ENCODE data around the gene WDR20.
A peak's percentile ranks its signal among the peaks of the same experiment; 100 is the strongest.
"Not testable (repeated sequence)": the region's sequence is repeated elsewhere in the genome, so short reads cannot be mapped to it uniquely, and the experiment has no call there.

WDR20 gene

GRCh38 chr14:102139286-102140026, at the start of gene WDR20:
Gene WDR20, plus strand, starts transcription at chr14:102139897. Its CDS starts 27 bp downstream, at chr14:102139924.
- DNase-seq (ENCODE audit: low read depth in 4 of 4, low spot score in 1 of 4), result peak; percentile 97 to 99 (median 98)

GRCh38 chr14:102090713-102091112, 49.0 kb upstream of the WDR20 start:
- DNase-seq (ENCODE audit: low read depth in 4 of 4, low spot score in 1 of 4), result no peak

GRCh38 chr14:102092806-102093205, 46.9 kb upstream of the WDR20 start:
- no peak for DNase-seq (ENCODE audit: low read depth in 4 of 4, low spot score in 1 of 4)

GRCh38 chr14:102094101-102094500, 45.6 kb upstream of the WDR20 start:
- no peak for DNase-seq (ENCODE audit: low read depth in 4 of 4, low spot score in 1 of 4)

- no peak for DNase-seq (ENCODE audit: low read depth in 4 of 4, low spot score in 1 of 4)
Measured at GRCh38 chr14:102095231-102095870, 44.3 kb upstream of the WDR20 start.

GRCh38 chr14:102095871-102096568, 43.7 kb upstream of the WDR20 start:
- DNase-seq (ENCODE audit: low read depth in 4 of 4, low spot score in 1 of 4), result no peak

- peak; percentile 36 to 58 (median 46) for DNase-seq (ENCODE audit: low read depth in 4 of 4, low spot score in 1 of 4)
Measured at GRCh38 chr14:102096569-102097188, 43.0 kb upstream of the WDR20 start.

GRCh38 chr14:102097441-102098135, 42.1 kb upstream of the WDR20 start:
- no peak for DNase-seq (ENCODE audit: low read depth in 4 of 4, low spot score in 1 of 4)

GRCh38 chr14:102103062-102103695, 36.5 kb upstream of the WDR20 start:
- no peak for DNase-seq (ENCODE audit: low read depth in 4 of 4, low spot score in 1 of 4)

GRCh38 chr14:102105369-102105768, 34.3 kb upstream of the WDR20 start:
- DNase-seq (ENCODE audit: low read depth in 4 of 4, low spot score in 1 of 4), result no peak

GRCh38 chr14:102109332-102109731, 30.4 kb upstream of the WDR20 start:
- DNase-seq (ENCODE audit: low read depth in 4 of 4, low spot score in 1 of 4), result not testable (repeated sequence)

GRCh38 chr14:102111101-102111500, 28.6 kb upstream of the WDR20 start:
- no peak for DNase-seq (ENCODE audit: low read depth in 4 of 4, low spot score in 1 of 4)

GRCh38 chr14:102116361-102117180, 23.1 kb upstream of the WDR20 start:
- DNase-seq (ENCODE audit: low read depth in 4 of 4, low spot score in 1 of 4), result no peak

- no peak for DNase-seq (ENCODE audit: low read depth in 4 of 4, low spot score in 1 of 4)
Measured at GRCh38 chr14:102117852-102118251, 21.8 kb upstream of the WDR20 start.

- no peak for DNase-seq (ENCODE audit: low read depth in 4 of 4, low spot score in 1 of 4)
Measured at GRCh38 chr14:102120888-102121287, 18.8 kb upstream of the WDR20 start.

- DNase-seq (ENCODE audit: low read depth in 4 of 4, low spot score in 1 of 4), result no peak
Measured at GRCh38 chr14:102121567-102121966, 18.1 kb upstream of the WDR20 start.

- no peak for DNase-seq (ENCODE audit: low read depth in 4 of 4, low spot score in 1 of 4)
Measured at GRCh38 chr14:102124419-102124818, 15.3 kb upstream of the WDR20 start.

- no peak for DNase-seq (ENCODE audit: low read depth in 4 of 4, low spot score in 1 of 4)
Measured at GRCh38 chr14:102125546-102125945, 14.2 kb upstream of the WDR20 start.

GRCh38 chr14:102126807-102127455, 12.8 kb upstream of the WDR20 start:
- no peak for DNase-seq (ENCODE audit: low read depth in 4 of 4, low spot score in 1 of 4)
